Prostate gland (tissue), 2 donors: Measurements from ENCODE around the gene HERC4. TPM values are rescaled to one million over a fixed set of nuclear protein-coding genes. Genes with fewer than 3 reads are reported as not detected.
"Not testable (repeated sequence)": the region's sequence is repeated elsewhere in the genome, so short reads cannot be mapped to it uniquely, and the experiment has no call there.

Experiments used
- DNase-seq: peaks from one replicate; pipeline ENCODE4 v3.0.0-alpha.2; 2019; ENCODE audit warnings: low spot score
- H3K27ac ChIP-seq, 2 donors: fragments of 200-600 bp; sonication (generic); 2 replicates each; pipeline ENCODE4 v1.5.1; 2017 to 2019
- H3K27me3 ChIP-seq: fragments of 200-600 bp; sonication (generic); replicated peaks from 2 replicates; pipeline ENCODE4 v1.5.1; 2019; ENCODE audit not compliant: insufficient read depth
- H3K36me3 ChIP-seq, 2 donors: fragments of 200-600 bp; sonication (generic); 1 replicate in 1 of 2; 2 replicates in 1 of 2; pipeline versions ENCODE4 v1.5.1 to v1.8.1; 2017 to 2019
- H3K4me1 ChIP-seq: fragments of 200-600 bp; sonication (generic); replicated peaks from 2 replicates; pipeline ENCODE4 v1.5.1; 2019
- H3K4me3 ChIP-seq, 2 donors: fragments of 200-600 bp; sonication (generic); 2 replicates each; pipeline ENCODE4 v1.5.1; 2017 to 2019
- H3K9me3 ChIP-seq: fragments of 200-600 bp; sonication (generic); 2 replicates; pipeline ENCODE4 v1.5.1; 2017
- POLR2A ChIP-seq: fragments of 450-650 bp; IDR thresholded peaks from one replicate; pipeline ENCODE4 v1.6.1; 2016; ENCODE audit warnings: antibody characterized with exemption, mild to moderate bottlenecking
- POLR2AphosphoS5 ChIP-seq: sonication (generic); formaldehyde crosslinking; IDR thresholded peaks from one replicate; pipeline ENCODE4 v1.6.1; 2017; ENCODE audit warnings: antibody characterized with exemption
- WGBS: methylation state at CpG from one replicate; pipeline ENCODE4 v1.1.5; 2018; 5-methylcytosine and 5-hydroxymethylcytosine counted together
- intact Hi-C: fragments of 100-400 bp; cut with DNase I; formaldehyde crosslinking; loops from one replicate; pipeline ENCODE4 v1.14.2; 2022
- total RNA-seq, 2 donors: library from RNA; depleted of rRNA; stranded (reverse); fragments of >200 nt; gene quantifications; one replicate each; pipeline ENCODE4 v1.1.0, GENCODE V29; 2016
- TF ChIP-seq, protein P1 (sequence below), 4 experiments: fragments of 200-600 bp in 2 of 4; fragments of 450-650 bp in 2 of 4; sonication (generic) in 2 of 4; IDR thresholded peaks; 1 replicate in 3 of 4; 2 replicates in 1 of 4; pipeline ENCODE4 v1.5.1; 2016 to 2019; ENCODE audit warnings: antibody characterized with exemption in 4 of 4, mild to moderate bottlenecking in 2 of 4, moderate library complexity in 2 of 4

HERC4 gene
- total RNA-seq, 2 donors from 2014 or later = 27.7 to 40.6 TPM

DNA sequence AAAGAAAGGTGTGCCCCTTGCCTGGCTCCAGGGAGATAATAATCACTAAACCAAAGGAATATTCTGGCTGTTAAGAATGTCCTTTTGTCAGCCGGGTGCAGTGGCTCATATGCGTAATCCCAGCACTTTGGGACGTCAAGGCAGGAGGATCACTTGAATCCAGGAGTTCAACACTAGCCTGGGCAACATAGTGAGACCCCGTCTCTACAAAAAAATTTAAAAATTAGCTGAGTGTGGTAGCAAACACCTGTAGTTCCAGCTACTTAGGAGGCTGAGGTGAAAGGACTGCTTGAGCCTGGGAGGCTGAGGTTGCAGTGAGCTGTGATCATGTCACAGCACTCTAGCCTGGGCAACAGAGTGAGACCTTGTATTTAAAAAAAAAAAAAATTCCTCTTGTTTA, 74.1 kb downstream of the HERC4 start:
- H3K4me3 ChIP-seq = no peak overlapping the region
- H3K9me3 ChIP-seq = no peaks in the 10 kb centered on the region
- intact Hi-C loops = no loop called here
- DNase-seq = no peak
- no peak for TF ChIP-seq POLR2A
- TF ChIP-seq, protein P1, sequence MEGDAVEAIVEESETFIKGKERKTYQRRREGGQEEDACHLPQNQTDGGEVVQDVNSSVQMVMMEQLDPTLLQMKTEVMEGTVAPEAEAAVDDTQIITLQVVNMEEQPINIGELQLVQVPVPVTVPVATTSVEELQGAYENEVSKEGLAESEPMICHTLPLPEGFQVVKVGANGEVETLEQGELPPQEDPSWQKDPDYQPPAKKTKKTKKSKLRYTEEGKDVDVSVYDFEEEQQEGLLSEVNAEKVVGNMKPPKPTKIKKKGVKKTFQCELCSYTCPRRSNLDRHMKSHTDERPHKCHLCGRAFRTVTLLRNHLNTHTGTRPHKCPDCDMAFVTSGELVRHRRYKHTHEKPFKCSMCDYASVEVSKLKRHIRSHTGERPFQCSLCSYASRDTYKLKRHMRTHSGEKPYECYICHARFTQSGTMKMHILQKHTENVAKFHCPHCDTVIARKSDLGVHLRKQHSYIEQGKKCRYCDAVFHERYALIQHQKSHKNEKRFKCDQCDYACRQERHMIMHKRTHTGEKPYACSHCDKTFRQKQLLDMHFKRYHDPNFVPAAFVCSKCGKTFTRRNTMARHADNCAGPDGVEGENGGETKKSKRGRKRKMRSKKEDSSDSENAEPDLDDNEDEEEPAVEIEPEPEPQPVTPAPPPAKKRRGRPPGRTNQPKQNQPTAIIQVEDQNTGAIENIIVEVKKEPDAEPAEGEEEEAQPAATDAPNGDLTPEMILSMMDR (IDR thresholded peaks at IDR 0.05) = no peak
- TF ChIP-seq POLR2AphosphoS5 = no peak
- H3K27ac ChIP-seq = no peak overlapping the region
- H3K27me3 ChIP-seq = no peaks in the 10 kb centered on the region
- H3K4me1 ChIP-seq = no peaks in the 10 kb centered on the region
- no peaks in the 10 kb centered on the region for H3K36me3 ChIP-seq
- WGBS = 91% methylated on average over 4 of the region's 4 CpGs

DNA sequence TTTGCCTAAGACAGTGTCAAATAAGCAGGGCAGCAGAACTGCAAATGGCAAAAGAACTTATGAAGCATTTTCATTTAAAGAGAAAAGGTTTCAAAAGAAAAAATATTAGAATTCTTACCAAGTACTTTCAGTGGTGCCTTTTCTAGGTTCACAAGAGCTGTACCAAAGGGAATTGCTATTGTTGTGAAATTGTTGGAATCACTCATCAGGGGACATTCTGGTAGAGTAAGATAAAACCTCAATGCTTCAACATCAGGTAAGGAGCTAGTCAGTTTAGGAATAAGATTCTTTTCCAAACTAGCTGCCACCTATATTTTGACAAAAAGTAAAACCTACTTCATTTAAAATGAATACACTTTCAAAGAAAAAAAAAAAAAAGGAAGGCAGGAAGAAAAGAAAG, 85.0 kb downstream of the HERC4 start:
- no peak for TF ChIP-seq POLR2A
- no peak for TF ChIP-seq POLR2AphosphoS5
- TF ChIP-seq, protein P1 (IDR thresholded peaks at IDR 0.05) = no peak
- intact Hi-C loops = no loop called here
- no peak for DNase-seq
- no peak overlapping the region for H3K4me3 ChIP-seq
- H3K4me1 ChIP-seq = no peaks in the 10 kb centered on the region
- no peaks in the 10 kb centered on the region for H3K9me3 ChIP-seq
- H3K27ac ChIP-seq = no peak overlapping the region
- H3K27me3 ChIP-seq = no peaks in the 10 kb centered on the region
- no peaks in the 10 kb centered on the region for H3K36me3 ChIP-seq

DNA sequence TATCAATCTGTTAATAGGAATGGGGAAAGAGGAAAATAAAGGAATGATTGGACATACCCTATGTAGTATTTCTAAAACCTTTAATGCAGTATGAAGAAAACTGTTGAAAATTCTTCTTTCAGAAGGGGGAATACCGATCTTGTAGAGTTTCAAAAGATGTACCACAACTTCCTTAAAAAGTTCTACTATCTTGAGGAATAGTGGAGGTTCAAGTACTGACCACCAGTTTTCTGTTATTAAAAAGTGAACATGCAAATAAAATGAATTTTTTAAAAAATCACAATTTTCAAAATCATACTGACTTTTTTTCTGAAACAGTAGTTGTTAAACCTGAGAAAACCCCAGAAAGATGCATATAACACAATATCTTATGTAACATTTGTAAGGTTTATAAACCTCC, 86.5 kb downstream of the HERC4 start:
- H3K36me3 ChIP-seq = no peaks in the 10 kb centered on the region
- H3K27me3 ChIP-seq = no peaks in the 10 kb centered on the region
- no peak for DNase-seq
- no peaks in the 10 kb centered on the region for H3K9me3 ChIP-seq
- H3K27ac ChIP-seq = no peak overlapping the region
- no peaks in the 10 kb centered on the region for H3K4me1 ChIP-seq
- 98% methylated on average over 1 of the region's 1 CpG for WGBS
- TF ChIP-seq POLR2A = no peak
- TF ChIP-seq POLR2AphosphoS5 = no peak
- H3K4me3 ChIP-seq = no peak overlapping the region
- intact Hi-C loops = no loop called here

DNA sequence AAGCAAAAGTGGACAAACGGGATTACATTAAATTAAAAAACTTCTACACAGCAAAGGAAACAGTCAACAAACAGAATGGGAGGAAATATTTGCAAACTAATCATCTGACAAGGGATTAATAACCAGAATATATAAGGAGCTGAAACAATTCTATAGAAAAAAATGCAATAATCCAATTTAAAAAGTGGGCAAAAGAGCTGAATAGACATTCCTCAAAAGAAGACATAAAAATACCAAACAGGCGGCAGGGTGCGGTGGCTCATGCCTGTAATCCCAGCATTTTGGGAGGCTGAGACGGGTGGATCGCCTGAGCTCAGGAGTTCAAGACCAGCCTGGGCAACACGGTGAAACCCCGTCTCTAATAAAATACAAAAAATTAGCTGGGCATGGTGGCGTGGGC, 92.5 kb downstream of the HERC4 start:
- H3K27me3 ChIP-seq, H3K4me1 ChIP-seq, H3K9me3 ChIP-seq, H3K4me3 ChIP-seq, H3K36me3 ChIP-seq, intact Hi-C loops, DNase-seq, H3K27ac ChIP-seq: not testable (repeated sequence)
- 91% methylated on average over 8 of the region's 8 CpGs for WGBS

GRCh38 chr10:67978749-67979148, 96.3 kb downstream of the HERC4 start:
- WGBS = 94% methylated on average over 5 of the region's 5 CpGs
- Histone ChIP-seq H3K27ac (no peak overlapping the region), H3K4me1 (no peaks in the 10 kb centered on the region), H3K27me3 (no peaks in the 10 kb centered on the region), H3K4me3 (no peak overlapping the region), H3K9me3 (no peaks in the 10 kb centered on the region), H3K36me3 (no peaks in the 10 kb centered on the region)
- intact Hi-C loops = no loop called here
- no peak for DNase-seq
- TF ChIP-seq POLR2A (no peak), POLR2AphosphoS5 (no peak)
- TF ChIP-seq, protein P1 (IDR thresholded peaks at IDR 0.05) = no peak

DNA sequence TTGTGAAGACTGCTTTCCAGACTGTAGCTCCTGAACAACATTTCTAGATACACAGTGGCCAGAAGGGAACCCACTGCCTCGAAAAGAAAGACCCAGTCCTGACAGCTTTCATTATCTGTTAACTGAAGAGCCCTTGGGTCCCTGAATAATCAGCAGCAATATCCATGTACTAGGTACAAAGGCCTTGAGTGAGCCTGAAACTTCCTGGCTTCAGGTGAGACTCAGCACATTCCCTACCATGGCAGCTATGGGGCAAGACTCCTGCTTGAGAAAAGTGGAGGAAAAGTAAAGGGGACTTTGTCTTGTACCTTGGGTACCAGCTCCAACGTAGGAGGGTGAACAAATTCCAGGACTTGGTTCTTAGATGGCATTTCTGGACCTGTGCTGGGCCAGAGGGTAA, 97.8 kb downstream of the HERC4 start:
- Histone ChIP-seq H3K27me3 (no peaks in the 10 kb centered on the region), H3K36me3 (no peaks in the 10 kb centered on the region), H3K27ac (no peak overlapping the region), H3K4me1 (no peaks in the 10 kb centered on the region), H3K9me3 (no peaks in the 10 kb centered on the region), H3K4me3 (no peak overlapping the region)
- DNase-seq = no peak
- WGBS = 98% methylated on average over 2 of the region's 2 CpGs
- intact Hi-C loops = no loop called here
- TF ChIP-seq, protein P1 (IDR thresholded peaks at IDR 0.05) = no peak
